Left kidney (tissue), 2 donors: ENCODE data around the gene C10orf88. TPM values are rescaled to one million over a fixed set of nuclear protein-coding genes. Genes with fewer than 3 reads are reported as not detected.
"Not testable (repeated sequence)": the region's sequence is repeated elsewhere in the genome, so short reads cannot be mapped to it uniquely, and the experiment has no call there.

ENCODE experiments used
- DNase-seq: peaks from one replicate; pipeline ENCODE4 v3.0.0-alpha.2; 2013
- polyA plus RNA-seq: library from polyadenylated mRNA; unstranded; fragments of 120-200 nt; gene quantifications from one replicate; pipeline ENCODE4 v1.2.1, GENCODE V29; 2013; ENCODE audit not compliant: insufficient read length

C10orf88 gene
- polyA plus RNA-seq, 1 donor, result 24.5 TPM

DNA sequence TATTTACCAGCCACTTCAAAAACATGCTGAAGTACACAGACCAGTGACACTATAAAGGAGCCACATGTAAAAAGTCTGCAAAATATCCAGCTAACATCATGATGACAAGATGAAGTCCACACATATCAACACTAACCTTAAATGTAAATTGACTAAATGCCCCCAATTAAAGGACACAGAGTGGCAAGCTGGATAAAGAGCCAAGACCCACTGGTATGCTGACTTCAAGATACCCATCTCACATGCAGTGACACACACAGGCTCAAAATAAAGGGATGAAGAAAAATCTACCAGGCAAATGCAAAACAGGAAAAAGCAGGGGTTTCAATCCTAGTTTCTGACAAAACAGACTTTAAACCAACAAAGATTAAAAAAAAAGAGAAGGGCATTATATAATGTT is 12.9 kb upstream of the C10orf88 start:
- DNase-seq, result no peak

GRCh38 chr10:122962405-122962804 is 8.4 kb upstream of the C10orf88 start:
- DNase-seq, result no peak

DNA sequence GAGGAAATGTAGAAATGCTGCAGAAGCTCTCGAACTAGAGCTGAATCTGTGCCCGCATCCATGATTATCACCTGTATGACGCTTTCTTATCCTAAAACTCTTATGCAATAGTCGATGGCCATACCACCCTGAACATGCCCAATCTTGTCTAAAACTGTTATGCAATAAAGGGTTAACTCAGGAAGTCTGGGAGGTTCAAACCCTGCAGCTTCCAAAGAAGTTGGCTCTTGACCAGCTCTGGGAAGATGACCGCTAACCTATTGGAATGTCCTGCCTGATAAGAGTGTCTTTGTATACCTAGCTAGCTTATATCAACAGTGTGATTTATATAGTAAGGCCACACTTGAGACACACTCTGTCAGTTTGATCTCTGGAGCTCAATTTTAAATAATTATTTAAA is 3.4 kb upstream of the C10orf88 start:
- no peak for DNase-seq

DNA sequence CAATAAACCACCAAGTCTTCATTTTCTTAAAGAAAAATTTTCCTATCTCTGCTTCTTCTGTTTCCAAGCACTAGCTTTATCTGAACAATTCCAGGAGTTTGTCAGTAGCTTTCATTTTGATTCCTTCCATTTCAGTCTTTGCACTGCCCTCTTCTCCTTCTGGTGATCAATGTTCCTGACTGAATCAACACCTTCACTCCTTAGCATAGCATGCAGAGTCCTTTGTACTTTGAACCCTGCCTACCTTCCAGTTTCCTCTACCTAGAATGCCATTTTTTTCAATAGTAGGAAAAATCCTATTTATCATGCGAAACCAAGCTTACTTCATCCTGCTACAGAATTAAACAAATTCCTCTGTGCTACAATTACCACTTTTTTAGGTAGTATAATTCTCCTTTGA is 1.9 kb upstream of the C10orf88 start:
- DNase-seq, result no peak

DNA sequence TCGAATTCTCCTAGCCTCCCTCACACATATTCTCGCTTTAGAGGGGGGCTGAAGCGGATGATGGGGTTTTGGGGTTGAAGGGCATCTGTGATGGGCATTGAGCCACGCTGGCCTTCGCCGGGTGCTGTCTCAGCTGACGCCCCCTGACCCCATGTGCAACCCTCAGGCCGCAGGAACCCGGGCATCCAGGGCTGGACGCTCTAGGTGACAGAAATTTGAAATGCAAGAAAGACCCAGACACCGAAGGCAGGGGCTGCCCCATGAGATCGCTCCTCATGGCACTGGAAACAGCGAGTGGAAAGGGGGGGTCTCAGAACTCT is 664 bp upstream of the C10orf88 start:
- no peak for DNase-seq

DNA sequence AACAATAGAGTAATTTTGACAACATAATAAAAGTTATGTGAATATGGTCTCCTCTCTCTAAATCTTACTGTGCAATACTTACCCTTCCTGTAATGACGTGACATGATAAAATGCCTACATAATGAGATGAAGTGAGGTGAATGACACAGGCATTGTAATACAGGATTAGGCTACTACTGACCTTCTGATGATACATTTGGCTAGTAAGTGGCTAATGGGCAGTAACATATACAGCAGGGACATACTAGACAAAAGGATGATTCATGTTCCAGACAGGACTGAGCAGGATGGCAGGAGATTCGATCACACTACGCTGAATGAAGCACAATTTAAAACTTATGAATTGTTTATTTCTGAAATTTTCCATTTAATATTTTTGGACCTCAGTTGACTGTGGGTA is 4.7 kb downstream of the C10orf88 start:
- DNase-seq, result no peak

DNA sequence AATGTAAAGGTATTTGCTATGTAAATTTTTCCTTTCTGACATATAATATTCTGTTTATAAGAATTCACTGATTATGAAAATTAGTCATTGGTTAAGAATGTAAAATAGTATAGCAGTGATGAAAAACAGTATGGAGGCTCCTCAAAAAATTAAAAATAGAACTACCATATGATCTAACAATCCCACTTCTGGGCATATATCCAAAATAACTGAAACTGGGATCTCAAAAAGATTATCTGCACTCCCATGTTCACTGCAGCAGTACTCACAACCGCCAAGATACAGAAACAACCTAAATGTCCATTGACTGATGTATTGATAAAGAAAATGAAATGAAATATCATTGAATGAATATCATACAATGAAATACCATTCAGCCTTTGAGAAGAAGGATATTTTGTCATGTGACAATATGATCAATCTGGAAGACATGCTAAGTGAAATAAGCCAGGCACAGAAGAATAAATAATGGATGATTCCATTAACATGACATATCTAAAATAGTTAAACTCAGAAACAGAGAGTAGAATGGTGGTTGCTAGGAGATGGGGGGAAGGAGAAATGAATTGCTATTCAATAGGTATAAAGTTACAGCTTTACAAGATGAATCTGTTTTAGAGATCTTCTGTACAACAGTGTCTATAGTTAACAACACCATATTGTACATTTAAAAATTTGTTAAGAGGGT is 14.0 kb downstream of the C10orf88 start:
- DNase-seq, result no peak

DNA sequence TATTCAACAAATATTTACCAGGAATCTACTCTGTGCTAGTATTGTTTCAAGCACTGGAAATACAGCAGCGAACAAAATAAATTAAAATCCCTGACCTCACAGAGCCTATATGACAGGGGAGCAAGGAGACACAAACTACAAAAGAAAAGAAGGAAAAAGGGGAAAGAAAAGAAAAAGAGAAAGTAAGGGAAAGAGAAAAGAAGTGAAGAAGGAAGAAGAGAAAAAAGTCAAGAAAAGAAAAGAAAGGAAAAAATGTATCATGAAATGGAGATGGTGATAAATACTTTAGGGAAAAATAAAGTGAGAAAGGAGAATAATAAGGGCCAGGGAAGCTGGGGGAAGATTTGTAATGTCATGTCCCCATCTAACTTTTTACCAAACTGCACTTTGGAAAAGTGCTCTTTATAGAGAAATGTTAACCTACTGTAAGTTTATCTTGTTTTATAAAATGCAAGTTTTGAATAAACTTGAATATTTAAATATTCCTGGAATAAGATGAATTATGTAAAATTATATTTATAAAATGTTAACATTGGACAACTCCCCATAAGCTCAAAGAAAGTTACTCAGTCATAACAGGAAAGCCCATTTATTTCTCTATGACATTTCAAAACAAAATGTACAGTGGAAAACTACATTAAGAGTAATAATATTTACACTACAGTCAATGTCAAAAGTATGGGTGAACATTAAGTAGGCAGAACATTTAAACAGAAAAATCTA is 14.7 kb downstream of the C10orf88 start:
- DNase-seq, result no peak

GRCh38 chr10:122931088-122931906 is 22.7 kb downstream of the C10orf88 start:
- DNase-seq, result no peak

DNA sequence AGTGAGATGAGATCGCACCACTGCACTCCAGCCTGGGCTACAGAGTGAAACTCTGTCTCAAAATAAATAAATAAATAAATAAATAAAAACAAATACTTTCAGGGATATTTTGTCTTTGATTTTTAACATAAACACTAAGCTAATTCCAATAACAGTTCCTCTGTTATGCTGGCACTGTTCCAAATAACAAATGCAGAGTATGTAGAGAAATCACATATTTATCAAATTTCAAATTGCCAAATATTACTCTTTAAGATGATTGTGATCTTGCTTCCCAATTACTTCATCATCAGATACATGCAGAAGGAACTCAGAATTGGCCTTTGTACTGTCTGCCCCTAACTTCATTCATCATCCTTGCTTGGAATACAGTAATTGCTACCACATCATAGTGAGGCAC is 23.9 kb downstream of the C10orf88 start:
- no peak for DNase-seq

- DNase-seq, result no peak
Observed at GRCh38 chr10:122915700-122916099, 38.3 kb downstream of the C10orf88 start.

DNA sequence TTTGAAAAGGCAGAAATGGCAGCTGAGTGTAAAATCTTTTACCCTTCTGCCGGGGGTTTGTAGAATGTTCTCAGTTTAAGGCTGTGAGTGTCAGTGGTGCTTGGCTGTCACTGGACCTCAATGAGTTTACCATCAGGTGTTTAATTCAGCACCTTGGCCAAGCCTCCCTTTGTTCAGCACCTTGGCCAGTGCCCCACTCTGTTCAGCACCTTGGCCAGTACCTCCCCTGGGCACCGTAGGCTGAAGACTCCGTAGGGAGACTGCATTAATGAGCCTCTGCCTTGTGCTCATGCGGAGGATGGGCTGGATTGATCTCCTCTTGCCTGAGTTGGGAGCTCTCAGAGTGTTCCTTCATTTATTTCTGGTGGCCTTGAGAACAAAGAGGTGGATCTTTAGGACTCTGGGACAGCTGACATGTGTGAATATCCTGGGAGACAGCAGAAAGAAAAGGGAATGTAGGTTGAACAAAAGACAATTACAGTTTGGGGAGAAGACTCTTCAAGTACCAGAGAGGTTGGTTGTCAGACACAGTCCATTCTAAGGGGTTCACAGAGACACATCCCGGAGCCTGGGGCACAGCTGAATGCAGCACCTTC is 42.0 kb downstream of the C10orf88 start:
- peak; percentile 71 for DNase-seq

GRCh38 chr10:122910310-122910709 is 43.7 kb downstream of the C10orf88 start, which contains the start of gene FAM24A:
TSS of gene FAM24A (plus strand) at chr10:122910610. CDS start at chr10:122911635, 1,025 bp downstream.
- DNase-seq, result no peak

DNA sequence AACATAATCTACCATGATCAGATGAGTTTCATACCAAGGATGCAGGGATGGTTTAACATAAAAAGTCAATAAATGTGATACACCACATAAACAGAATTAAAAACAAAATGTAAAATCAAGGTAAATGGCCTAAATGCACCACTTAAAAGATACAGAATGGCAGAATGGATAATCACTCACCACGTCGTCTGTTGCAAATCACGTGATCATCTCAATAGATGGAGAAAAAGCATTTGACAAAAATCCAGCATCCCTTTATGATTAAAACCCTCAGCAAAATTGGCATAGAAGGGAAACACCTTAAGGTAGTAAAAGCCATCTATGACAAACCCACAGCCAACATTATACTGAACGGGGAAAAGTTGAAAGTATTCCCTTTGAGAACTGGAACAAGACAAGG is 50.2 kb downstream of the C10orf88 start:
- not testable (repeated sequence) for DNase-seq

GRCh38 chr10:122894261-122894944 is 59.6 kb downstream of the C10orf88 start:
- DNase-seq, result no peak

DNA sequence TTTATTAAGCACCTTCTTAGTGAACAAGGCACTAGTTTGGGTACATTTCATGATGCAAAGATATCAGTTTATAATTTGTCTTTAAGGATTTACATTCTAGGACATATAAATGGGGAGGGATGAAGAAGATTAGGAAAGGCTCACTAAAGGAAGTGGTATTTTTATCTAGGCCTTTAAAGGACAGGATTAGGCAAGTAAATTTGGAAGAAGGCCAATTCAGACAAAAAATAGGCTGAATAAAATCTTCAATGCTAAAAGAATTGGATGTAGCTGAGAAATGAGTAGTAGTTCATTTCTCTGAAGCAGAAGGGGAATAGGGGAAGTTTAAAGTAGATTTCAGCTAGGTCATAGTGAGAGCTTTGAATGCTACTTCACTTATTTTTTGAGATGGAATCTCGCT is 69.9 kb downstream of the C10orf88 start:
- no peak for DNase-seq

- DNase-seq, result no peak
Observed at GRCh38 chr10:122882766-122883165, 71.3 kb downstream of the C10orf88 start.

Other genes with a start within 250 kb of the C10orf88 start
- 2.1 TPM for gene CUZD1, start 108.4 kb downstream of the C10orf88 start, polyA plus RNA-seq
- gene FAM24B, start 74.6 kb downstream of the C10orf88 start, polyA plus RNA-seq, result 6.6 TPM
- gene FAM24A, start 43.6 kb downstream of the C10orf88 start, polyA plus RNA-seq, result not detected
- 12.7 TPM for gene PSTK, start 26.2 kb upstream of the C10orf88 start, polyA plus RNA-seq
- gene IKZF5, start 54.6 kb upstream of the C10orf88 start, polyA plus RNA-seq, result 27.5 TPM
- 31.1 TPM for gene ACADSB, start 54.8 kb upstream of the C10orf88 start, polyA plus RNA-seq
- gene HMX3, start 181.7 kb upstream of the C10orf88 start, polyA plus RNA-seq, result not detected
- 0.75 TPM for gene HMX2, start 193.9 kb upstream of the C10orf88 start, polyA plus RNA-seq
- gene BUB3, start 200.2 kb upstream of the C10orf88 start, polyA plus RNA-seq, result 139 TPM